B cell (primary cell): ENCODE measurements around the gene TTF2. TPM values are rescaled to one million over a fixed set of nuclear protein-coding genes. Genes with fewer than 3 reads are reported as not detected.

Source experiments
- ATAC-seq: fragments of 200-7000 bp; cut with Tn5 transposase; one replicate; pipeline ENCODE4 v1.10.0; 2021; ENCODE audit warnings: low read depth, mild to moderate bottlenecking, moderate number of reproducible peaks, moderate library complexity
- CTCF ChIA-PET: fragments of 350-600 bp; sonication (Branson Sonifier 250); formaldehyde crosslinking; loops from one replicate; lab custom pipeline; 2021; ENCODE audit warnings: antibody characterized with exemption, inconsistent platforms; lab: Charles Lee
- POLR2A ChIA-PET: fragments of 350-600 bp; sonication (Branson Sonifier 250); formaldehyde crosslinking; loops from one replicate; lab custom pipeline; 2021; ENCODE audit warnings: antibody characterized with exemption; lab: Charles Lee
- DNase-seq: peaks from one replicate; pipeline ENCODE4 v3.0.0; 2013
- H2AFZ ChIP-seq: 2 replicates; pipeline ENCODE4 v1.6.1; 2012; ENCODE audit warnings: mild to moderate bottlenecking, low read depth, low read length; ENCODE audit not compliant: insufficient read depth, poor library complexity, severe bottlenecking
- H3K27ac ChIP-seq, 2 donors: 1 replicate in 1 of 2; 2 replicates in 1 of 2; pipeline ENCODE4 v1.5.1; 2012 to 2013; ENCODE audit warnings: low read length in 2 of 2, mild to moderate bottlenecking in 2 of 2, moderate library complexity in 1 of 2
- H3K27me3 ChIP-seq, 4 experiments: fragments of 200-600 bp in 1 of 4; sonication (generic) in 1 of 4; replicated peaks in 1 of 4; 1 replicate in 2 of 4; 2 replicates in 2 of 4; pipeline versions ENCODE4 v1.6.1 to v1.7.0; 2013 to 2016; ENCODE audit warnings: low read length in 3 of 4, mild to moderate bottlenecking in 2 of 4, mixed read lengths in 1 of 4, moderate library complexity in 1 of 4; ENCODE audit not compliant: insufficient read depth in 4 of 4, control insufficient read depth in 3 of 4; ENCODE audit errors: control extremely low read depth in 1 of 4
- H3K36me3 ChIP-seq, 2 experiments: replicated peaks in 1 of 2; 1 replicate in 1 of 2; 2 replicates in 1 of 2; pipeline versions ENCODE4 v1.6.1 to v1.7.1; 2013; ENCODE audit warnings: low read length in 1 of 2; ENCODE audit not compliant: insufficient read depth in 2 of 2, control insufficient read depth in 1 of 2; ENCODE audit errors: control extremely low read depth in 1 of 2, extremely low read depth in 1 of 2
- H3K4me1 ChIP-seq, 2 donors: fragments of 200-600 bp in 1 of 2; sonication (generic) in 1 of 2; 1 replicate in 1 of 2; 2 replicates in 1 of 2; pipeline versions ENCODE4 v1.5.1 to v1.6.1; 2013 to 2017; ENCODE audit warnings: low read length in 2 of 2; ENCODE audit not compliant: control insufficient read depth in 2 of 2, insufficient read depth in 2 of 2
- H3K4me2 ChIP-seq: replicated peaks from 2 replicates; pipeline ENCODE3; 2012; ENCODE audit warnings: mild to moderate bottlenecking, low read depth, low read length; ENCODE audit not compliant: poor library complexity, severe bottlenecking
- H3K4me3 ChIP-seq, 5 experiments: fragments of 200-600 bp in 1 of 5; sonication (generic) in 1 of 5; 1 replicate in 3 of 5; 2 replicates in 2 of 5; pipeline versions ENCODE4 v1.5.1 to v1.7.0; 2011 to 2016; ENCODE audit warnings: low read length in 4 of 5, mild to moderate bottlenecking in 4 of 5, low read depth in 2 of 5, control low read depth in 1 of 5, moderate library complexity in 1 of 5; ENCODE audit not compliant: insufficient read depth in 1 of 5; ENCODE audit errors: control extremely low read depth in 1 of 5, extremely low read depth in 1 of 5
- H3K79me2 ChIP-seq: fragments of 200-600 bp; sonication (generic); one replicate; pipeline ENCODE4 v1.6.0; 2016; ENCODE audit warnings: low read length; ENCODE audit not compliant: control insufficient read depth, insufficient read depth
- H3K9ac ChIP-seq: fragments of 200-600 bp; sonication (generic); 2 replicates; pipeline ENCODE4 v1.6.1; 2017; ENCODE audit warnings: mild to moderate bottlenecking, low read length, moderate library complexity
- H3K9me3 ChIP-seq, 3 donors: one replicate each; pipeline versions ENCODE4 v1.6.1 to v1.7.1; 2013; ENCODE audit warnings: low read length in 2 of 3; ENCODE audit not compliant: control insufficient read depth in 2 of 3, insufficient read depth in 1 of 3; ENCODE audit errors: control extremely low read depth in 1 of 3
- H4K20me1 ChIP-seq: 2 replicates; pipeline ENCODE4 v1.6.0; 2012; ENCODE audit warnings: mild to moderate bottlenecking, low read length; ENCODE audit not compliant: insufficient read depth, control insufficient read depth, poor library complexity, severe bottlenecking
- H3K27ac Mint-ChIP-seq: one replicate; pipeline ENCODE4 v1.8.0; 2021; ENCODE audit warnings: mixed read lengths
- H3K27me3 Mint-ChIP-seq: one replicate; pipeline ENCODE4 v1.8.0; 2021; ENCODE audit warnings: mixed read lengths
- H3K4me1 Mint-ChIP-seq: one replicate; pipeline ENCODE4 v1.8.0; 2021; ENCODE audit warnings: mixed read lengths
- H3K4me3 Mint-ChIP-seq: one replicate; pipeline ENCODE4 v1.8.0; 2021; ENCODE audit warnings: mixed read lengths
- H3K9me3 Mint-ChIP-seq: one replicate; pipeline ENCODE4 v1.8.0; 2022; ENCODE audit warnings: mixed read lengths; ENCODE audit not compliant: insufficient read depth
- EZH2 ChIP-seq: IDR thresholded peaks from 2 replicates; pipeline ENCODE4 v1.6.1; 2012; ENCODE audit warnings: borderline replicate concordance, low read depth, mild to moderate bottlenecking, moderate library complexity, low read length; ENCODE audit not compliant: insufficient read depth, poor library complexity, severe bottlenecking
- WGBS: methylation state at CpG from one replicate; pipeline ENCODE4 v1.1.5; 2013; ENCODE audit warnings: missing lambda C conversion rate; ENCODE audit not compliant: insufficient coverage; 5-methylcytosine and 5-hydroxymethylcytosine counted together
- intact Hi-C: fragments of 100-400 bp; cut with micrococcal nuclease; formaldehyde crosslinking; loops from one replicate; pipeline ENCODE4 v1.10.0; 2022
- polyA plus RNA-seq: library from polyadenylated mRNA; depleted of rRNA; stranded (reverse); fragments of >200 nt; gene quantifications from 2 replicates; pipeline ENCODE4 v1.2.3, GENCODE V29; 2012
- total RNA-seq, 2 donors: library from RNA; stranded (reverse); fragments of 120-200 nt in 1 of 2; gene quantifications; 1 replicate in 1 of 2; 2 replicates in 1 of 2; pipeline versions ENCODE4 v1.2.3 to v1.2.4, GENCODE V29; 2013 to 2022
- TF ChIP-seq, protein P1 (sequence below): fragments of 200-600 bp; IDR thresholded peaks from one replicate; pipeline ENCODE4 v1.8.0; 2022; ENCODE audit warnings: antibody characterized with exemption, mild to moderate bottlenecking

Gene TTF2
- total and polyA plus RNA-seq, 2 donors (not counting 1 experiment from before 2014, with no cell fraction given) = 11.3 to 28.9 TPM

DNA sequence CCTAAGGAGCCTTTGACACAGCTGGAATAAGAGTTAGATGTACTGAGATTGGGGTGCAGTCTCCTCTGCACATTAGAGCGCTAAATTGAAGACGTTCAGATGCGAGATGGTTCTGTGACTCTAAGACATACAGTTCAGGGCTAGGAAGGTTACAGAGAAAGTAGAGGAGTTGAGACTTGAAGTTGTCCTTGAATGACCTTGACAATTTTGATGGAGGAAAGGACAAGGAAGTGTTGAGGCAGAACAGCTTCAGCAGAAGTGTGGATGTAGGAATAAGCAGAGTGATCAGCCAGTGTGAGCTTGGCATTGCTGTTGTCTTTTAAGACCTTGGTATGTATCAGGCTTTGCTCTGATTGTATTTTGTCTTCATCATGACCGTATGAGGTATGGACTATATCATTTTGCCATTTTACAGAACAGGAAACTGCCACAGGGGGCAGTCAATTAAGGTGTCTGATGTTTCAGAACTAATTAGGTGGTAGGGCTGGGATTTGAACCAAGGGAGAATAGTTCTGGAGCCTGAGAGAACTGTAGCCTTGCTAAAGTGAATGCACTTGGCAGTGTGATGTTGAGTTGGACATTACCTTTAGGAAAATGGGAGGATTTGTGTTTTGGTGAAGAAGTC lies 9.2 kb downstream of the TTF2 start:
- no peak for ATAC-seq
- peaks cover 2% of the 10 kb centered on the region for H3K4me1 Mint-ChIP-seq
- no peak overlapping the region for H2AFZ ChIP-seq
- DNase-seq = no peak
- H3K4me1 ChIP-seq = no peaks in the 10 kb centered on the region
- CTCF ChIA-PET = interaction anchor here (0.6 to 3.0 kb wide), 10 partner anchors 9 to 827 kb away, joined by 3 to 14 read pairs (median 5); partner anchors contain the start of gene TTF2
- POLR2A ChIA-PET = no interaction called here
- no peak overlapping the region for H3K4me3 ChIP-seq
- 93% methylated on average over 4 of the region's 4 CpGs for WGBS
- TF ChIP-seq, protein P1, sequence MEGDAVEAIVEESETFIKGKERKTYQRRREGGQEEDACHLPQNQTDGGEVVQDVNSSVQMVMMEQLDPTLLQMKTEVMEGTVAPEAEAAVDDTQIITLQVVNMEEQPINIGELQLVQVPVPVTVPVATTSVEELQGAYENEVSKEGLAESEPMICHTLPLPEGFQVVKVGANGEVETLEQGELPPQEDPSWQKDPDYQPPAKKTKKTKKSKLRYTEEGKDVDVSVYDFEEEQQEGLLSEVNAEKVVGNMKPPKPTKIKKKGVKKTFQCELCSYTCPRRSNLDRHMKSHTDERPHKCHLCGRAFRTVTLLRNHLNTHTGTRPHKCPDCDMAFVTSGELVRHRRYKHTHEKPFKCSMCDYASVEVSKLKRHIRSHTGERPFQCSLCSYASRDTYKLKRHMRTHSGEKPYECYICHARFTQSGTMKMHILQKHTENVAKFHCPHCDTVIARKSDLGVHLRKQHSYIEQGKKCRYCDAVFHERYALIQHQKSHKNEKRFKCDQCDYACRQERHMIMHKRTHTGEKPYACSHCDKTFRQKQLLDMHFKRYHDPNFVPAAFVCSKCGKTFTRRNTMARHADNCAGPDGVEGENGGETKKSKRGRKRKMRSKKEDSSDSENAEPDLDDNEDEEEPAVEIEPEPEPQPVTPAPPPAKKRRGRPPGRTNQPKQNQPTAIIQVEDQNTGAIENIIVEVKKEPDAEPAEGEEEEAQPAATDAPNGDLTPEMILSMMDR = no peak
- no peak for TF ChIP-seq EZH2
- H3K4me3 Mint-ChIP-seq = no peak overlapping the region
- no peak overlapping the region for H3K27ac Mint-ChIP-seq
- no peaks in the 10 kb centered on the region for H3K27me3 Mint-ChIP-seq
- no peaks in the 10 kb centered on the region for H3K9me3 ChIP-seq
- H3K36me3 ChIP-seq = peaks cover 1 to 8% of the 10 kb centered on the region in 2 experiments
- H3K4me2 ChIP-seq = no peak overlapping the region
- no peaks in the 10 kb centered on the region for H3K9me3 Mint-ChIP-seq
- H3K9ac ChIP-seq = no peak overlapping the region
- H4K20me1 ChIP-seq = no peaks in the 10 kb centered on the region
- H3K79me2 ChIP-seq = no peaks in the 10 kb centered on the region
- intact Hi-C loops = loop anchor here (10.0 kb wide), 1 partner anchor 605 kb away; no protein-coding TSS in a partner anchor
- H3K27me3 ChIP-seq = no peaks in the 10 kb centered on the region
- no peak overlapping the region for H3K27ac ChIP-seq

DNA sequence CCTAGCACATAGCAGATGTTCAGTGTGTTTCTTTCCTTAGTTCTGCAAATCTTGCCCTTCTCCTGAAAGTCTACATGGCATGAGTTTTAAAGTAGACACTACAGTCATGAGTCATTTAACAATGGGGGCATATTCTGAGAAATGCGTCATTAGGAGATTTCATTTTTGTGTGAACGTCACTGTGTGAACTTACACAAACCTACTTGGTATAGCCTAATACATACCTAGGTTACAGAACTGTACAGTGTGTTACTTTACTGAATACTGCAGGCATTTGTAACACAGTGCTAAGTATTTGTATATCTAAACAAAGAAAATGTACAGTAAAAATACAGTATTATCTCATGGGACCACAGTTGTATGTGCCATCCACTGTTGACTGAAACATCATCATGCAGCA lies 10.0 kb downstream of the TTF2 start:
- Histone ChIP-seq H3K4me2 (no peak overlapping the region), H2AFZ (no peak overlapping the region), H3K9me3 (no peaks in the 10 kb centered on the region), H3K9ac (no peak overlapping the region), H3K27me3 (no peaks in the 10 kb centered on the region), H3K36me3 (peaks cover 3 to 14% of the 10 kb centered on the region in 2 experiments), H3K27ac (no peak overlapping the region), H4K20me1 (no peaks in the 10 kb centered on the region), H3K79me2 (no peaks in the 10 kb centered on the region), H3K4me3 (no peak overlapping the region), H3K4me1 (no peaks in the 10 kb centered on the region)
- WGBS = no CpG with 5 or more reads among the region's 2 CpGs
- no peaks in the 10 kb centered on the region for H3K9me3 Mint-ChIP-seq
- ATAC-seq (no peak), DNase-seq (no peak)
- H3K4me1 Mint-ChIP-seq = peaks cover 2% of the 10 kb centered on the region
- no peak overlapping the region for H3K27ac Mint-ChIP-seq
- intact Hi-C loops = no loop called here
- ChIA-PET CTCF (interaction anchor here (0.9 to 1.4 kb wide), 5 partner anchors 10 to 826 kb away, joined by 3 to 7 read pairs (median 4); partner anchors contain the start of gene TTF2), POLR2A (no interaction called here)
- TF ChIP-seq, protein P1 = no peak
- no peak for TF ChIP-seq EZH2
- no peaks in the 10 kb centered on the region for H3K27me3 Mint-ChIP-seq
- H3K4me3 Mint-ChIP-seq = no peak overlapping the region
